ENCODE results near the gene CASZ1.

Gene CASZ1

GRCh38 chr1:10685196-10685807 is 111.1 kb downstream of the CASZ1 start:
- H3K4me3 ChIP-seq (ENCODE audit: low read depth, low read length): no peak overlapping the region
- no peaks in the 10 kb centered on the region for H3K79me2 ChIP-seq
- no peak overlapping the region for H2AFZ ChIP-seq
- H3K4me2 ChIP-seq (ENCODE audit: low read length): no peak overlapping the region
- TF ChIP-seq CTCF (IDR thresholded peaks at IDR 0.05): no peak
- H3K36me3 ChIP-seq (ENCODE audit: control insufficient read depth, insufficient read depth, low read length): no peaks in the 10 kb centered on the region
- no peaks in the 10 kb centered on the region for H3K9me3 ChIP-seq (ENCODE audit: control insufficient read depth, low read length)
- H3K4me1 ChIP-seq: no peaks in the 10 kb centered on the region
- H3K9ac ChIP-seq: no peak overlapping the region
- no peak overlapping the region for H3K27ac ChIP-seq
- H3K27me3 ChIP-seq (ENCODE audit: control insufficient read depth, insufficient read depth, low read length): no peaks in the 10 kb centered on the region

- no peak overlapping the region for H3K27ac ChIP-seq
- H3K9ac ChIP-seq: no peak overlapping the region
- H3K27me3 ChIP-seq (ENCODE audit: control insufficient read depth, insufficient read depth, low read length): no peaks in the 10 kb centered on the region
- no peaks in the 10 kb centered on the region for H3K9me3 ChIP-seq (ENCODE audit: control insufficient read depth, low read length)
- H3K79me2 ChIP-seq: no peaks in the 10 kb centered on the region
- H3K4me2 ChIP-seq (ENCODE audit: low read length): no peak overlapping the region
- no peaks in the 10 kb centered on the region for H3K4me1 ChIP-seq
- no peak overlapping the region for H3K4me3 ChIP-seq (ENCODE audit: low read depth, low read length)
- H2AFZ ChIP-seq: no peak overlapping the region
- H3K36me3 ChIP-seq (ENCODE audit: control insufficient read depth, insufficient read depth, low read length): no peaks in the 10 kb centered on the region
- no peak for TF ChIP-seq CTCF (IDR thresholded peaks at IDR 0.05)
Measured at GRCh38 chr1:10684221-10684620, 112.2 kb downstream of the CASZ1 start.

- no peak for TF ChIP-seq CTCF (IDR thresholded peaks at IDR 0.05)
- no peak overlapping the region for H2AFZ ChIP-seq
- no peaks in the 10 kb centered on the region for H3K79me2 ChIP-seq
- no peak overlapping the region for H3K9ac ChIP-seq
- no peak overlapping the region for H3K27ac ChIP-seq
- no peak overlapping the region for H3K4me3 ChIP-seq (ENCODE audit: low read depth, low read length)
- H3K4me1 ChIP-seq: no peaks in the 10 kb centered on the region
- H3K36me3 ChIP-seq (ENCODE audit: control insufficient read depth, insufficient read depth, low read length): no peaks in the 10 kb centered on the region
- no peaks in the 10 kb centered on the region for H3K9me3 ChIP-seq (ENCODE audit: control insufficient read depth, low read length)
- no peaks in the 10 kb centered on the region for H3K27me3 ChIP-seq (ENCODE audit: control insufficient read depth, insufficient read depth, low read length)
- H3K4me2 ChIP-seq (ENCODE audit: low read length): no peak overlapping the region
Measured at GRCh38 chr1:10682449-10683309, 113.8 kb downstream of the CASZ1 start.

GRCh38 chr1:10682108-10682445 is 114.4 kb downstream of the CASZ1 start:
- Histone ChIP-seq H3K79me2 (no peaks in the 10 kb centered on the region), H2AFZ (no peak overlapping the region), H3K9ac (no peak overlapping the region), H3K27me3 (ENCODE audit: control insufficient read depth, insufficient read depth, low read length) (no peaks in the 10 kb centered on the region), H3K27ac (no peak overlapping the region), H3K36me3 (ENCODE audit: control insufficient read depth, insufficient read depth, low read length) (no peaks in the 10 kb centered on the region), H3K9me3 (ENCODE audit: control insufficient read depth, low read length) (no peaks in the 10 kb centered on the region), H3K4me3 (ENCODE audit: low read depth, low read length) (no peak overlapping the region), H3K4me1 (no peaks in the 10 kb centered on the region), H3K4me2 (ENCODE audit: low read length) (no peak overlapping the region)
- no peak for TF ChIP-seq CTCF (IDR thresholded peaks at IDR 0.05)
